Smooth muscle cell (in vitro differentiated cells): ENCODE measurements around the gene INVS. TPM values are rescaled to one million over a fixed set of nuclear protein-coding genes. Genes with fewer than 3 reads are reported as not detected.
"Not testable (repeated sequence)": the region's sequence is repeated elsewhere in the genome, so short reads cannot be mapped to it uniquely, and the experiment has no call there.

Experiments used
- DNase-seq: peaks from one replicate; lab custom pipeline; 2025; ENCODE audit not compliant: unreplicated experiment; lab: John Stamatoyannopoulos, UW
- H2AFZ ChIP-seq: fragments of 200-600 bp; sonication (generic); 2 replicates; pipeline ENCODE4 v1.6.0; 2016; ENCODE audit warnings: antibody characterized with exemption, low read depth, mild to moderate bottlenecking
- H3F3A ChIP-seq: fragments of 200-600 bp; sonication (generic); 2 replicates; pipeline ENCODE4 v1.6.0; 2017; ENCODE audit warnings: antibody characterized with exemption, low read depth
- H3K27ac ChIP-seq: fragments of 200-600 bp; sonication (generic); 2 replicates; pipeline ENCODE4 v1.5.1; 2016; ENCODE audit warnings: low read depth, mild to moderate bottlenecking
- H3K27me3 ChIP-seq: fragments of 200-600 bp; sonication (generic); 2 replicates; pipeline ENCODE4 v1.6.1; 2016; ENCODE audit warnings: low read depth, mild to moderate bottlenecking
- H3K36me3 ChIP-seq: fragments of 200-600 bp; sonication (generic); 2 replicates; pipeline ENCODE4 v1.5.1; 2016; ENCODE audit warnings: low read depth
- H3K4me1 ChIP-seq: fragments of 200-600 bp; sonication (generic); 2 replicates; pipeline ENCODE4 v1.5.1; 2016; ENCODE audit warnings: low read depth
- H3K4me2 ChIP-seq: fragments of 200-600 bp; sonication (generic); 2 replicates; pipeline ENCODE4 v1.6.0; 2016; ENCODE audit warnings: mild to moderate bottlenecking
- H3K4me3 ChIP-seq: fragments of 200-600 bp; sonication (generic); 2 replicates; pipeline ENCODE4 v1.5.1; 2016; ENCODE audit warnings: mild to moderate bottlenecking
- H3K79me2 ChIP-seq: fragments of 200-600 bp; sonication (generic); 2 replicates; pipeline ENCODE4 v1.6.0; 2016; ENCODE audit warnings: low read depth, mild to moderate bottlenecking
- H3K9ac ChIP-seq: fragments of 200-600 bp; sonication (generic); 2 replicates; pipeline ENCODE4 v1.6.0; 2016; ENCODE audit warnings: low read depth
- H3K9me3 ChIP-seq: fragments of 200-600 bp; sonication (generic); replicated peaks from 2 replicates; pipeline ENCODE4 v1.5.1; 2016; ENCODE audit warnings: low read depth
- H4K20me1 ChIP-seq: fragments of 200-600 bp; sonication (generic); 2 replicates; pipeline ENCODE4 v1.6.0; 2016; ENCODE audit warnings: low read depth
- WGBS: methylation state at CpG from one replicate; pipeline ENCODE4 v1.1.7; 2016; ENCODE audit warnings: low lambda C conversion rate; 5-methylcytosine and 5-hydroxymethylcytosine counted together
- polyA plus RNA-seq: library from polyadenylated mRNA; unstranded; fragments of >200 nt; fragmentation: Nextera tagmentation; extraction: Ambion mirVana; gene quantifications from 2 replicates; pipeline ENCODE4 v1.2.1, GENCODE V29; 2016
- total RNA-seq: library from RNA; depleted of rRNA; stranded (reverse); fragments of >200 nt; gene quantifications from 2 replicates; pipeline ENCODE4 v1.2.3, GENCODE V29; 2014
- TF ChIP-seq, protein P1 (sequence below): fragments of 200-600 bp; sonication (generic); IDR thresholded peaks from 2 replicates; pipeline ENCODE4 v1.5.1; 2017; ENCODE audit warnings: borderline replicate concordance, mild to moderate bottlenecking, antibody characterized with exemption; ENCODE audit not compliant: insufficient read depth, poor library complexity, severe bottlenecking

The INVS gene
- total and polyA plus RNA-seq, 2 experiments from 2014 or later: 8.1 to 16.0 TPM

DNA sequence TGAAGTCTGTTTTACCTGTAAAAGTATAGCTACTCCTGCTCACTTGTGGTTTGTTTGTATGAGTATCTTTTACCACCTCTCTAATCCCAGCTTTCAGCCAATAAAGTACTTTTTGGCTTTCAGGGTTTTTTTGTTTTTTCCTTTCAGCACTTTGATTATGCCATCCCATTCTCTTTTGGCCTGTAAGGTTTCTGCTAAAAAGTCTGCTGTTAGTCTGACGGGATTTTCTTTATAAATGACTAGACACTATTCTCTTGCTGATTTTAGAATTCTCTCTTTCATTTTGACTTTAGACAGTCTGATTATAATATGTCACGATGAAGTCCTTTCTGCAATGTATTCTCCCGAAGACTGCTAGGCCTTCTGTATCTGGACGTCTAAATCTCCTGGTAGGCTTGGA is 216.5 kb downstream of the INVS start:
- H4K20me1 ChIP-seq: peaks cover 17% of the 10 kb centered on the region
- no peak overlapping the region for H3K9ac ChIP-seq
- no peaks in the 10 kb centered on the region for H3K9me3 ChIP-seq
- H3K27me3 ChIP-seq: no peaks in the 10 kb centered on the region
- no peak overlapping the region for H3K4me3 ChIP-seq
- DNase-seq: no peak
- H3K36me3 ChIP-seq: peaks cover 18% of the 10 kb centered on the region
- 96% methylated on average over 4 of the region's 4 CpGs for WGBS
- H3K4me1 ChIP-seq: no peaks in the 10 kb centered on the region
- peaks cover 19% of the 10 kb centered on the region for H3K79me2 ChIP-seq
- H2AFZ ChIP-seq: no peak overlapping the region
- peaks cover 5% of the 10 kb centered on the region for H3F3A ChIP-seq
- H3K4me2 ChIP-seq: no peak overlapping the region
- TF ChIP-seq, protein P1, sequence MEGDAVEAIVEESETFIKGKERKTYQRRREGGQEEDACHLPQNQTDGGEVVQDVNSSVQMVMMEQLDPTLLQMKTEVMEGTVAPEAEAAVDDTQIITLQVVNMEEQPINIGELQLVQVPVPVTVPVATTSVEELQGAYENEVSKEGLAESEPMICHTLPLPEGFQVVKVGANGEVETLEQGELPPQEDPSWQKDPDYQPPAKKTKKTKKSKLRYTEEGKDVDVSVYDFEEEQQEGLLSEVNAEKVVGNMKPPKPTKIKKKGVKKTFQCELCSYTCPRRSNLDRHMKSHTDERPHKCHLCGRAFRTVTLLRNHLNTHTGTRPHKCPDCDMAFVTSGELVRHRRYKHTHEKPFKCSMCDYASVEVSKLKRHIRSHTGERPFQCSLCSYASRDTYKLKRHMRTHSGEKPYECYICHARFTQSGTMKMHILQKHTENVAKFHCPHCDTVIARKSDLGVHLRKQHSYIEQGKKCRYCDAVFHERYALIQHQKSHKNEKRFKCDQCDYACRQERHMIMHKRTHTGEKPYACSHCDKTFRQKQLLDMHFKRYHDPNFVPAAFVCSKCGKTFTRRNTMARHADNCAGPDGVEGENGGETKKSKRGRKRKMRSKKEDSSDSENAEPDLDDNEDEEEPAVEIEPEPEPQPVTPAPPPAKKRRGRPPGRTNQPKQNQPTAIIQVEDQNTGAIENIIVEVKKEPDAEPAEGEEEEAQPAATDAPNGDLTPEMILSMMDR: no peak
- no peak overlapping the region for H3K27ac ChIP-seq

DNA sequence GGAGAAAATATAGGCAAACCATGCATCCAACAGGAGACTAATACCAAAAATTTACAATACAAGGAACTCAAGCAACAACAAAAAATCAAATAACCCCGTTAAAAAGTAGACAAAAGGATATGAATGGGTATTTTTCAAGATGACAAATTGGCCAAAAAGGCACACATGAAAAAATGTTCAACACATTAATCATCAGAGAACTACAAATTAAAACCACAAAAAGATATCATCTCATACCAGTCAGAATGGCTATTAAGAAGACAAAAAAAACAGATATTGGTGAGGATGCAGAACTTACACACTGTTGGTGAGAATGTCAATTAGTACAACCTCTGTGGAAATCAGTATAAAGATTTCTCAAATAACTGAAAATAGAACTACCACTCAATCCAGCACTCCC is 218.7 kb downstream of the INVS start:
- Histone ChIP-seq H2AFZ (no peak overlapping the region), H3K9ac (no peak overlapping the region), H3K79me2 (peaks cover 7% of the 10 kb centered on the region), H3K27me3 (no peaks in the 10 kb centered on the region), H3K4me3 (no peak overlapping the region), H3F3A (peaks cover 5% of the 10 kb centered on the region), H3K4me1 (no peaks in the 10 kb centered on the region), H3K4me2 (no peak overlapping the region), H4K20me1 (peaks cover 15% of the 10 kb centered on the region), H3K36me3 (peaks cover 11% of the 10 kb centered on the region), H3K27ac (no peak overlapping the region), H3K9me3 (no peaks in the 10 kb centered on the region)
- TF ChIP-seq, protein P1: no peak
- WGBS: 95% methylated on average over 1 of the region's 1 CpG
- no peak for DNase-seq

DNA sequence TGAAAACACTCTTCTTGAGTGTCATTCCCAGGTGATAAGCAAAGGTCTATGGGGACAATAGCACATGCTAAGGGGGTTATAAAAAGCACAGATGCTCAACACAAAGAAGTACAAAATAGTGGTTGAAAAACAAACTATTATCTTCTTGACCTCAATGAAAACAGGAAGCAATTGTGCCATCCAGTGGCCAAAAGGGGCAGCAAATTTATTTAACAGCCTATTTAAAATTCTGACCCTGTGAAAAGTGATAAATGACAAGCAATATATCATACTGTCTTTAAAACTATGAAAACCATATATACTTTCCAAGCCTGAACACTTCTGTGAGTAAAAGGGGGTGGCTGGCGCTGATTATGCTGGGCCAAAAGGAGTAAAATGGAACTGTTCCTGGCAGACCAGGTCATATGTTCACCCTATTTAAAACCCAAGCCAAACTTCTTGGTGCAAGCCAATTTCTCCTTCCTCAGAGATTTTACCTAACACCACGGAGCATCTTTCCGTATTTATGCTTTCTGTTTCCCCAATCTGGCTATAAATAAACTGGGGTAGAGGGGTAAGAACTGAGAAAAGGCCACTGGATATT is 224.0 kb downstream of the INVS start:
- no peaks in the 10 kb centered on the region for H3K79me2 ChIP-seq
- H3K9me3 ChIP-seq: no peaks in the 10 kb centered on the region
- H3F3A ChIP-seq: peaks cover 3% of the 10 kb centered on the region
- H3K9ac ChIP-seq: no peak overlapping the region
- WGBS: 69% methylated on average over 3 of the region's 3 CpGs
- no peak overlapping the region for H2AFZ ChIP-seq
- no peaks in the 10 kb centered on the region for H3K4me1 ChIP-seq
- H3K4me2 ChIP-seq: no peak overlapping the region
- peaks cover 4% of the 10 kb centered on the region for H4K20me1 ChIP-seq
- no peak overlapping the region for H3K4me3 ChIP-seq
- TF ChIP-seq, protein P1: peak; percentile 66
- no peak overlapping the region for H3K27ac ChIP-seq
- no peaks in the 10 kb centered on the region for H3K27me3 ChIP-seq
- no peak for DNase-seq
- peaks cover 13% of the 10 kb centered on the region for H3K36me3 ChIP-seq

DNA sequence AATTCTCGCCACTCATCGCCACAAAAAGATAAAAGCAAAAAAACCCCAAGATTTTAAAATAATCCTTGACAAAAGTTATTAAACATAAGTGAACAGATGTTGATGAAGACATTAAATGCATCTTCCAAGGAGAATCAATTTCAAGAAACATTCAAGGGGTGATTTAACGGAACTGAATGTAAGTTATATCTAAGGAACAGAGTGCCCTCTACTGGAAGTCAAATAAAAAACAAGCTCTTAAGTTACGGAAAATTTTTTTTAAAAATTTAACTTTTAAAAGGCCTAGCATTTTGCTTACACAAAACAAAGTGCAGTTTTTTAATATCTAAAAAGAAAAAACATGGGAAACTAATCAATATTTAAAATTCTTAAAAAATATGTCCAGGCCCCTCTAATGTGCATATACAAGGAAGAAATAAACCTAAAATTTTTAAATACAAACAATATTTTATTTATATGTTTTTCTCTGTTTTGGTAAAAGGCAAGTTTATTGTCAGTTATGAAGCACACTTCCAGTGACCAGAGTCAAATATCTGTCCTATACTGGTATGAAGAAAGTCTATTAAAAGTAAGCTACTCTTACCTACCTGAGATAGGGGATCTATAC is 225.7 kb downstream of the INVS start:
- H3K27me3 ChIP-seq: no peaks in the 10 kb centered on the region
- DNase-seq: no peak
- no peaks in the 10 kb centered on the region for H3K4me1 ChIP-seq
- TF ChIP-seq, protein P1: peak; percentile 56
- H3K9ac ChIP-seq: no peak overlapping the region
- WGBS: 77% methylated on average over 4 of the region's 4 CpGs
- no peaks in the 10 kb centered on the region for H3K9me3 ChIP-seq
- H4K20me1 ChIP-seq: peaks cover 2% of the 10 kb centered on the region
- H3K27ac ChIP-seq: no peak overlapping the region
- H3K36me3 ChIP-seq: peaks cover 17% of the 10 kb centered on the region
- H3F3A ChIP-seq: peaks cover 2% of the 10 kb centered on the region
- no peak overlapping the region for H3K4me2 ChIP-seq
- no peak overlapping the region for H2AFZ ChIP-seq
- H3K4me3 ChIP-seq: no peak overlapping the region
- H3K79me2 ChIP-seq: no peaks in the 10 kb centered on the region

DNA sequence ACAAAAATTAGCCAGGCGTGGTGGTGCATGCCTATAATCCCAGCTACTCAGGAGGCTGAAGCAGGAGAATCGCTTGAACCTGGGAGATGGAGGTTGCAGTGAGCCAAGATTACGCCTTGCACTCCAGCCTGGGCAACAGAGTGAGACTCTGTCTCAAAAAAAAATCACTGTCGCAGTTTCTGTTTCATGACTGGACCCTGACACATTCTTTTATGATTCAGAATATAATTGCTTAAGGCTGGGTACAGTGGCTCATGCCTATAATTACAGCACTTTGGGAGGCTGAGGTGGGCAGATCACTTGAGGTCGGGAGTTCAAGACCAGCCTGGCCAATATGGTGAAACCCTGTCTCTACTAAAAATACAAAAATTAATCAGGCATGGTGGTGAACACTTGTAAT is 239.7 kb downstream of the INVS start:
- Histone ChIP-seq H4K20me1 (peaks cover 19% of the 10 kb centered on the region), H3K79me2 (peaks cover 46% of the 10 kb centered on the region)
- not testable (repeated sequence) for H3K27me3 ChIP-seq, DNase-seq, H3K36me3 ChIP-seq, H3F3A ChIP-seq, H3K4me1 ChIP-seq, H3K27ac ChIP-seq, H3K9ac ChIP-seq, H3K4me3 ChIP-seq, H2AFZ ChIP-seq, H3K4me2 ChIP-seq, H3K9me3 ChIP-seq
- WGBS: 95% methylated on average over 5 of the region's 5 CpGs
